ENCODE data around the gene RSL24D1. TPM values are rescaled to one million over a fixed set of nuclear protein-coding genes. Genes with fewer than 3 reads are reported as not detected.

RSL24D1 gene
- total and polyA plus RNA-seq, 2 of the 13 experiments (the other 11 are each of a cell fraction or from before 2014, with no cell fraction given): 58.8 to 100.0 TPM

GRCh38 chr15:55196458-55197361 lies at the start of gene RSL24D1 (continued):
- TF ChIP-seq MAFK (conservative IDR thresholded peaks at IDR 0.05 in 1 of 2, IDR thresholded peaks at IDR 0.05 in 1 of 2; ENCODE audit: low read length in 2 of 2): no peak
- TF ChIP-seq KAT8 (CRISPR knock-in tag; IDR thresholded peaks at IDR 0.05): peak; percentile 93
- TF ChIP-seq KLF12 (CRISPR knock-in tag; IDR thresholded peaks at IDR 0.05; ENCODE audit: borderline replicate concordance): no peak
- TF ChIP-seq ZNF768 (CRISPR knock-in tag; IDR thresholded peaks at IDR 0.05): no peak
- TF ChIP-seq CENPX (CRISPR knock-in tag; IDR thresholded peaks at IDR 0.05): no peak
- TF ChIP-seq POLR2G (IDR thresholded peaks at IDR 0.05; ENCODE audit: low read depth, low read length): peak; percentile 95
- peak; percentile 65 for TF ChIP-seq AGO2 (optimal IDR thresholded peaks at IDR 0.05; ENCODE audit: low read depth, low read length)
- no peak for TF ChIP-seq ZNF10 (CRISPR knock-in tag; IDR thresholded peaks at IDR 0.05; ENCODE audit: borderline replicate concordance, low read depth)
- TF ChIP-seq ZZZ3 (CRISPR knock-in tag; IDR thresholded peaks at IDR 0.05; ENCODE audit: borderline replicate concordance): peak; percentile 89; the same call in 1 of the 2 replicates

- Histone ChIP-seq H3K4me2 (ENCODE audit: low read depth, low read length) (no peak overlapping the region), H2AFZ (ENCODE audit: low read length) (no peak overlapping the region), H4K20me1 (ENCODE audit: insufficient read depth, low read length) (no peaks in the 10 kb centered on the region), H3K9me3 (ENCODE audit: low read length) (no peaks in the 10 kb centered on the region), H3K27ac (ENCODE audit: extremely low read length, insufficient read depth, low read length) (no peak overlapping the region), H3K9ac (ENCODE audit: insufficient read depth, low read depth, low read length) (no peak overlapping the region), H3K27me3 (ENCODE audit: control insufficient read depth in 1 of 2, insufficient read depth in 2 of 2, low read length in 2 of 2) (no peaks in the 10 kb centered on the region), H3K79me2 (ENCODE audit: insufficient read depth, low read length) (no peaks in the 10 kb centered on the region), H3K4me3 (replicated peaks in 1 of 3; ENCODE audit: insufficient read depth in 1 of 3, low read depth in 2 of 3, low read length in 3 of 3) (no peak overlapping the region), H3K36me3 (replicated peaks in 1 of 2; ENCODE audit: control insufficient read depth in 1 of 2, insufficient read depth in 2 of 2, low read length in 2 of 2) (no peaks in the 10 kb centered on the region), H3K4me1 (ENCODE audit: insufficient read depth, low read length) (peaks cover 12% of the 10 kb centered on the region)
- TF ChIP-seq ZBTB42 (CRISPR knock-in tag; IDR thresholded peaks at IDR 0.05): no peak
- no peak for TF ChIP-seq CBX1 (IDR thresholded peaks at IDR 0.05; ENCODE audit: low read depth)
- WGBS (ENCODE audit: low lambda C conversion rate): 97% methylated on average over 4 of the region's 4 CpGs
- POLR2A ChIA-PET: no interaction called here
- no TSS peak for BruUV-seq (replicated peaks)
- FAIRE-seq: no peak
- CTCF ChIA-PET (ENCODE audit: low intra/inter-chr PET ratio, low total read pairs): no interaction called here
- DNase-seq (ENCODE audit: low spot score): no peak
- ATAC-seq: no peak
- in situ Hi-C loops (cut with HindIII; ENCODE audit: extremely low pct_ligation_motif_present, low pct_unique_long_range_greater_than_20kb): no loop called here
- intact Hi-C loops (cut with micrococcal nuclease; ENCODE audit: unreplicated experiment): no loop called here
Observed at GRCh38 chr15:55245059-55245458, 48.3 kb upstream of the RSL24D1 start.

Data from HepG2 (cell line).